PC-9 (cell line): ENCODE measurements around the gene TMEM198.

Experiments
- EZH2 ChIP-seq: fragments of 200-600 bp; sonication (generic); IDR thresholded peaks from 2 replicates; pipeline ENCODE4 v1.8.0; 2017; ENCODE audit warnings: antibody characterized with exemption, low read depth
- TF ChIP-seq, protein P1 (sequence below): fragments of 200-600 bp; sonication (generic); conservative IDR thresholded peaks from 2 replicates; pipeline ENCODE4 v1.6.1; 2017; ENCODE audit warnings: mixed run types, antibody characterized with exemption, mild to moderate bottlenecking, moderate library complexity

GRCh38 chr2:219554350-219554749 lies 10.5 kb downstream of the TMEM198 start:
- TF ChIP-seq, protein P1, sequence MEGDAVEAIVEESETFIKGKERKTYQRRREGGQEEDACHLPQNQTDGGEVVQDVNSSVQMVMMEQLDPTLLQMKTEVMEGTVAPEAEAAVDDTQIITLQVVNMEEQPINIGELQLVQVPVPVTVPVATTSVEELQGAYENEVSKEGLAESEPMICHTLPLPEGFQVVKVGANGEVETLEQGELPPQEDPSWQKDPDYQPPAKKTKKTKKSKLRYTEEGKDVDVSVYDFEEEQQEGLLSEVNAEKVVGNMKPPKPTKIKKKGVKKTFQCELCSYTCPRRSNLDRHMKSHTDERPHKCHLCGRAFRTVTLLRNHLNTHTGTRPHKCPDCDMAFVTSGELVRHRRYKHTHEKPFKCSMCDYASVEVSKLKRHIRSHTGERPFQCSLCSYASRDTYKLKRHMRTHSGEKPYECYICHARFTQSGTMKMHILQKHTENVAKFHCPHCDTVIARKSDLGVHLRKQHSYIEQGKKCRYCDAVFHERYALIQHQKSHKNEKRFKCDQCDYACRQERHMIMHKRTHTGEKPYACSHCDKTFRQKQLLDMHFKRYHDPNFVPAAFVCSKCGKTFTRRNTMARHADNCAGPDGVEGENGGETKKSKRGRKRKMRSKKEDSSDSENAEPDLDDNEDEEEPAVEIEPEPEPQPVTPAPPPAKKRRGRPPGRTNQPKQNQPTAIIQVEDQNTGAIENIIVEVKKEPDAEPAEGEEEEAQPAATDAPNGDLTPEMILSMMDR = no peak
- no peak for TF ChIP-seq EZH2
